ENCODE measurements around the gene PCMT1.

The PCMT1 gene

DNA sequence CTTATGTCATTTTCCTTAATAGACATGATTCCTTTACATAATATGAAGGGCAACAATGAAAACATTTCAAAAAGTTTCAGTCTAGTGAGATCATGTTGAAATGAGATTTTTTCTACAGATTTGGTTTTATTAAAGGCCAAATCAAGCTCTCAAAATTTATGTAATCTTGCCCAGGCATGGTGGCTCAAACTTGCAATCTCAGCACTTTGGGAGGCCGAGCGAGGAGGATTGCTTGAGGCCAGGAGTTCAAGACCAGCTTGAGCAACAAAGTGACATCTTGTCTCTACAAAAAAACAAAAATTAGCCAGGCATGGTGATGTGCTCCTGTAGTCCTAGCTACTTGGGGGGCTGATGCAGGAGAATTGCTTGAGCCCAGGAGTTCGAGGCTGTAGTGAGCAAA, 63.8 kb downstream of the PCMT1 start:
- no peak for DNase-seq (ENCODE audit: low spot score)
- no peak overlapping the region for H3K27ac ChIP-seq
- ChIA-PET POLR2A (ENCODE audit: low non-redundant PET) (no interaction called here), CTCF (interaction anchor here (0.7 kb wide), 1 partner anchor 29 kb away, joined by 4 read pairs; no protein-coding TSS in a partner anchor)
- TF ChIP-seq, protein P1, sequence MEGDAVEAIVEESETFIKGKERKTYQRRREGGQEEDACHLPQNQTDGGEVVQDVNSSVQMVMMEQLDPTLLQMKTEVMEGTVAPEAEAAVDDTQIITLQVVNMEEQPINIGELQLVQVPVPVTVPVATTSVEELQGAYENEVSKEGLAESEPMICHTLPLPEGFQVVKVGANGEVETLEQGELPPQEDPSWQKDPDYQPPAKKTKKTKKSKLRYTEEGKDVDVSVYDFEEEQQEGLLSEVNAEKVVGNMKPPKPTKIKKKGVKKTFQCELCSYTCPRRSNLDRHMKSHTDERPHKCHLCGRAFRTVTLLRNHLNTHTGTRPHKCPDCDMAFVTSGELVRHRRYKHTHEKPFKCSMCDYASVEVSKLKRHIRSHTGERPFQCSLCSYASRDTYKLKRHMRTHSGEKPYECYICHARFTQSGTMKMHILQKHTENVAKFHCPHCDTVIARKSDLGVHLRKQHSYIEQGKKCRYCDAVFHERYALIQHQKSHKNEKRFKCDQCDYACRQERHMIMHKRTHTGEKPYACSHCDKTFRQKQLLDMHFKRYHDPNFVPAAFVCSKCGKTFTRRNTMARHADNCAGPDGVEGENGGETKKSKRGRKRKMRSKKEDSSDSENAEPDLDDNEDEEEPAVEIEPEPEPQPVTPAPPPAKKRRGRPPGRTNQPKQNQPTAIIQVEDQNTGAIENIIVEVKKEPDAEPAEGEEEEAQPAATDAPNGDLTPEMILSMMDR (conservative IDR thresholded peaks at IDR 0.05; ENCODE audit: low read depth), result no peak

DNA sequence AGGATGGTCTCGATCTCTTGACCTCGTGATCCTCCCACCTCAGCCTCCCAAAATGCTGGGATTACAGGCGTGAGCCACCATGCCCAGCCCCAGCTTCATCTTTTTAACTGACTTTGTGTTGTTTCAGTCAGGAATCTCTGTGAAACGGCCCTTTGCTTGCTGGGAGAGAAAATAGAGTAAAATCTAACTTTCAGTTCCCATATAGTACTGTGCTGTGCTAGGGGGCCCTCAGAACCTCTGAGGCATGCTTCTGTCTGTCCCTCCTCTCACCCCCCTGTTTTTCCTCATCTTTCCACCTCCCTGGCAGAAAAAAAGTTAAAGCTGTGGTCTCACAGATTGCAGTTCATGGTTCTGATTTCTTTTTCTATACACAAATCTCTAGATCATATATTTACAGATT, 66.2 kb downstream of the PCMT1 start:
- no peak overlapping the region for H3K27ac ChIP-seq
- ChIA-PET POLR2A (ENCODE audit: low non-redundant PET) (no interaction called here), CTCF (no interaction called here)
- DNase-seq (ENCODE audit: low spot score), result no peak
- TF ChIP-seq, protein P1 (conservative IDR thresholded peaks at IDR 0.05; ENCODE audit: low read depth), result no peak

DNA sequence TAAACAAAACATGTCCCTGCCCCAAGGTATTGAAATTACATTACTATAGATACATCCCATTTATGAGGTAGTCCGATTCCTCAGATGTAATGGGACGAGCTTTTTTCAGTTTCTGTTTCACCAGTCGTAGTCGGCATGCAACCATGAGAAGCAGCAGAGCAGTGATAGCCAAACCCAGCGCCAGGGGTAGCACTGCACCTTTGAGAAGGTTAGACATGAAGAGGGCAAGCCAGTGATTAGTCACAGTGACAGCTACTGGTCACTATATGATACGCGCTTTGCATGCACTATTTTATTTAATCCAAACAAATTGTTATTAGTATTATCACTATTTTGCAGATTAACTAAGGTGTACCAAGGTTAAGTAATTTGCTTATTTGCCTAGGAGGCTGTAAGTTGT, 71.0 kb downstream of the PCMT1 start:
- TF ChIP-seq, protein P1 (conservative IDR thresholded peaks at IDR 0.05; ENCODE audit: low read depth), result no peak
- DNase-seq (ENCODE audit: low spot score), result no peak
- ChIA-PET CTCF (no interaction called here), POLR2A (ENCODE audit: low non-redundant PET) (no interaction called here)
- H3K27ac ChIP-seq, result no peak overlapping the region

DNA sequence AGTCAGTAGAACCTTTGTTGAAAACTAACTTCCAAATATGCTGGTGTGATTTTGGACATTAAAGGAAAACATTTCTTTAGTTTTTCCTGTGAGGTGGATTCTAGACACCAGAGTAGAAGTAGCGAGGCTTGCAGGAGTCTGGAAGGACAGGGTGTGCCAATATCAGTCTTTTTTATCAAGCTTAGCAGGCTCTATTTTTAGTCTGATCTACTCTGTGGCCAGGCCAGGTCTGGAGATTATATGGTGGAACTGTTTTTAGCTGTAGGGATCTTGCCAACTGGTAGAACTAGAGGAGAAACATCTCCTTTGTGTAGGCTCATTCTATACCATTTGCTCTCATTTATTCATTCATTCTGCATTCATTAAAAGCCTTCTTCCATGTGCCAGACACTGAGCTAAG, 72.0 kb downstream of the PCMT1 start:
- CTCF ChIA-PET, result no interaction called here

DNA sequence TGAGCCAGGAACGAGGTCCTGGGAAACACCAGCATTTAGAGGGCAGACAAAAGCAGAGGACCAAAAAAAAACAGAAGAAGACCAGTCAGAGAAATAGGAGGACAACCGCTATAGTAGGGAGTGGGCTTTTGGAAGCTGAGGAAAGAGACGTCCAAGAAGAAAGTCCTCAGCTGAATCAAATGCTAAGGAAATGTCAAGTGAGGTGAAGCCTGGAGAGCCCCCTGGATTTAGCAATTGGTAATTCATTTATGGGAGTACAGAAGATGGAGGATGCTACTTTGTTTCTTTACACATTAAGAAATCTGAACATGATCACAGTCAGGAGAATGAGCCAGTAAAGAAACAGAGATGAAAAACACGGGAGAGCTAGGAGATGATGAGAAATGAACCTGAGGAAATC, 73.5 kb downstream of the PCMT1 start:
- H3K27ac ChIP-seq, result no peak overlapping the region
- ChIA-PET POLR2A (ENCODE audit: low non-redundant PET) (no interaction called here), CTCF (no interaction called here)
- no peak for DNase-seq (ENCODE audit: low spot score)
- TF ChIP-seq, protein P1 (conservative IDR thresholded peaks at IDR 0.05; ENCODE audit: low read depth), result no peak

More for the DNA sequence above, 72.0 kb downstream of the PCMT1 start:
- H3K27ac ChIP-seq, result no peak overlapping the region
- POLR2A ChIA-PET (ENCODE audit: low non-redundant PET), result no interaction called here
- TF ChIP-seq, protein P1 (conservative IDR thresholded peaks at IDR 0.05; ENCODE audit: low read depth), result no peak
- no peak for DNase-seq (ENCODE audit: low spot score)

DNA sequence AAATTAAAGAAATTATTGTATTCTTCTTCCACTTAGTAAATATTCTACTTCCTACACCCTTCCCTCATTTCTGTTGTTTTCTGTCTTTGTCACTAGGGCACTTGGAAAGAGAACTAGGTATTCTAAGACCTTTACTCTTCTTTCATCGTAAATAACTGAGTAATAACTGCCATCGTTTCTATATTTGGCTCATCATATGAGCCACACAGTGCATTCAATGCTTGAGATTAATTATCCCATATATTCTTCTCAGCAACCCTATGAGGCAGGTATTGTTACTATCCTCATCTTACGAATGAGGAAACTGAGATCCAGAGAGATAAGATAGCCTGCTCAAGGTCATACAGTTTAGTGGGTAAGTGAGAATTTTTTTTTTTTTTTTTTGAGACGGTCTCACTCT, 75.8 kb downstream of the PCMT1 start:
- POLR2A ChIA-PET (ENCODE audit: low non-redundant PET), result no interaction called here
- TF ChIP-seq, protein P1 (conservative IDR thresholded peaks at IDR 0.05; ENCODE audit: low read depth), result no peak
- CTCF ChIA-PET, result interaction anchor here (0.6 kb wide), 2 partner anchors 9 to 62 kb away, joined by 3 read pairs; no protein-coding TSS in a partner anchor
- H3K27ac ChIP-seq, result no peak overlapping the region
- DNase-seq (ENCODE audit: low spot score), result no peak
